GM23338 (cell line): Measurements from ENCODE around the gene CHSY1. TPM values are rescaled to one million over a fixed set of nuclear protein-coding genes. Genes with fewer than 3 reads are reported as not detected.
A peak's percentile ranks its signal among the peaks of the same experiment; 100 is the strongest.

ENCODE experiments used
- ATAC-seq: fragments of 200-7000 bp; cut with Tn5 transposase; 3 replicates; pipeline ENCODE4 v1.9.1; 2020
- DNase-seq: peaks from one replicate; pipeline ENCODE4 v3.0.0-alpha.2; 2015; ENCODE audit warnings: low spot score
- H2AFZ ChIP-seq: fragments of 200-600 bp; sonication (generic); 2 replicates; pipeline ENCODE4 v1.8.0; 2016; ENCODE audit warnings: antibody characterized with exemption, mild to moderate bottlenecking, moderate library complexity
- H3F3A ChIP-seq: fragments of 200-600 bp; sonication (generic); replicated peaks from 2 replicates; pipeline ENCODE4 v1.8.0; 2017; ENCODE audit warnings: antibody characterized with exemption, mixed run types, low read depth
- H3K27ac ChIP-seq: fragments of 200-600 bp; sonication (generic); 2 replicates; pipeline ENCODE4 v1.6.1; 2016; ENCODE audit warnings: low read depth
- H3K27me3 ChIP-seq: fragments of 200-600 bp; sonication (generic); 2 replicates; pipeline ENCODE4 v1.8.0; 2016; ENCODE audit warnings: mild to moderate bottlenecking, mixed run types, moderate library complexity; ENCODE audit not compliant: insufficient read depth
- H3K36me3 ChIP-seq: fragments of 200-600 bp; sonication (generic); 2 replicates; pipeline ENCODE4 v1.8.0; 2016; ENCODE audit warnings: mild to moderate bottlenecking; ENCODE audit not compliant: insufficient read depth
- H3K4me1 ChIP-seq: fragments of 200-600 bp; sonication (generic); 2 replicates; pipeline ENCODE4 v1.8.0; 2016; ENCODE audit warnings: mild to moderate bottlenecking, moderate library complexity; ENCODE audit not compliant: insufficient read depth
- H3K4me2 ChIP-seq: fragments of 200-600 bp; sonication (generic); 2 replicates; pipeline ENCODE4 v1.7.1; 2017; ENCODE audit warnings: mixed run types
- H3K4me3 ChIP-seq: fragments of 200-600 bp; sonication (generic); 2 replicates; pipeline ENCODE4 v1.6.1; 2016; ENCODE audit warnings: mixed run types
- H3K79me2 ChIP-seq: fragments of 200-600 bp; sonication (generic); replicated peaks from 2 replicates; pipeline ENCODE4 v1.8.0; 2017; ENCODE audit warnings: mild to moderate bottlenecking; ENCODE audit not compliant: insufficient read depth
- H3K9me2 ChIP-seq: fragments of 200-600 bp; sonication (generic); 2 replicates; pipeline ENCODE4 v1.8.0; 2017; ENCODE audit not compliant: insufficient read depth
- H4K20me1 ChIP-seq: fragments of 200-600 bp; sonication (generic); replicated peaks from 2 replicates; pipeline ENCODE4 v1.8.0; 2017; ENCODE audit warnings: mild to moderate bottlenecking; ENCODE audit not compliant: insufficient read depth
- H3K27ac Mint-ChIP-seq: 2 replicates; pipeline ENCODE4 v1.8.0; 2020; ENCODE audit warnings: inconsistent platforms, mild to moderate bottlenecking, moderate library complexity, mixed read lengths
- H3K27me3 Mint-ChIP-seq: 3 replicates; pipeline ENCODE4 v1.8.0; 2022; ENCODE audit warnings: low read depth, mild to moderate bottlenecking, moderate library complexity, mixed read lengths, inconsistent platforms; ENCODE audit not compliant: insufficient read depth, poor library complexity
- H3K36me3 Mint-ChIP-seq: 3 replicates; pipeline ENCODE4 v1.8.0; 2021; ENCODE audit warnings: low read depth, mild to moderate bottlenecking, inconsistent platforms, moderate library complexity, mixed read lengths
- H3K4me1 Mint-ChIP-seq: 3 replicates; pipeline ENCODE4 v1.8.0; 2020; ENCODE audit warnings: mild to moderate bottlenecking, inconsistent platforms, mixed read lengths
- H3K4me3 Mint-ChIP-seq: 3 replicates; pipeline ENCODE4 v1.8.0; 2021; ENCODE audit warnings: moderate library complexity, mild to moderate bottlenecking, inconsistent platforms, mixed read lengths
- H3K9me3 Mint-ChIP-seq: 3 replicates; pipeline ENCODE4 v1.8.0; 2020; ENCODE audit warnings: moderate library complexity, mild to moderate bottlenecking, inconsistent platforms, mixed read lengths
- CREB1 ChIP-seq: fragments of 250-450 bp; sonication (Bioruptor Pico); IDR thresholded peaks from 2 replicates; pipeline ENCODE4 v1.5.0; 2020; ENCODE audit warnings: low read depth, mild to moderate bottlenecking, moderate library complexity
- EZH2 ChIP-seq: fragments of 200-600 bp; sonication (generic); IDR thresholded peaks from one replicate; pipeline ENCODE4 v1.8.0; 2017; ENCODE audit warnings: antibody characterized with exemption, mild to moderate bottlenecking, low read depth; ENCODE audit not compliant: unreplicated experiment
- EZH2phosphoT487 ChIP-seq: fragments of 200-600 bp; sonication (generic); IDR thresholded peaks from one replicate; pipeline ENCODE4 v1.8.1; 2018; ENCODE audit warnings: antibody characterized with exemption; ENCODE audit not compliant: unreplicated experiment
- JUNB ChIP-seq: IDR thresholded peaks from one replicate; pipeline ENCODE4 v1.6.1; 2016; ENCODE audit warnings: antibody characterized with exemption; ENCODE audit not compliant: unreplicated experiment
- NANOG ChIP-seq: IDR thresholded peaks from 2 replicates; pipeline ENCODE4 v1.6.1; 2016; ENCODE audit warnings: antibody characterized with exemption, borderline replicate concordance
- POLR2AphosphoS5 ChIP-seq: IDR thresholded peaks from 2 replicates; pipeline ENCODE4 v1.6.1; 2016; ENCODE audit warnings: antibody characterized with exemption, low read depth
- STAT1 ChIP-seq: IDR thresholded peaks from one replicate; pipeline ENCODE4 v1.6.1; 2016; ENCODE audit warnings: antibody characterized with exemption; ENCODE audit not compliant: unreplicated experiment
- ZNF114 ChIP-seq: fragments of 250-450 bp; sonication (Bioruptor Pico); IDR thresholded peaks from 2 replicates; pipeline ENCODE4 v1.5.0; 2020; ENCODE audit warnings: mild to moderate bottlenecking, moderate library complexity
- ZNF331 ChIP-seq: fragments of 250-450 bp; sonication (Bioruptor Pico); IDR thresholded peaks from 2 replicates; pipeline ENCODE4 v1.5.0; 2020; ENCODE audit warnings: low read depth, mild to moderate bottlenecking, moderate library complexity
- polyA plus RNA-seq: library from polyadenylated mRNA; unstranded; fragments of >200 nt; fragmentation: Nextera tagmentation; extraction: Ambion mirVana; gene quantifications from 2 replicates; pipeline ENCODE4 v1.2.1, GENCODE V29; 2016
- total RNA-seq: library from RNA; depleted of rRNA; stranded (reverse); fragments of >200 nt; shearing (Covaris generic); gene quantifications from 2 replicates; pipeline ENCODE4 v1.2.3, GENCODE V29; 2014
- TF ChIP-seq, protein P1 (sequence below): IDR thresholded peaks from one replicate; pipeline ENCODE4 v1.6.1; 2018; ENCODE audit warnings: antibody characterized with exemption; ENCODE audit not compliant: unreplicated experiment
- TF ChIP-seq, protein P2 (sequence below): fragments of 250-450 bp; sonication (Bioruptor Pico); IDR thresholded peaks from 2 replicates; pipeline ENCODE4 v1.5.0; 2020; ENCODE audit warnings: mild to moderate bottlenecking, moderate library complexity
- TF ChIP-seq, protein P3 (sequence below), 2 experiments: fragments of 200-600 bp in 1 of 2; sonication (generic) in 1 of 2; conservative IDR thresholded peaks; 2 replicates each; pipeline versions ENCODE4 v1.5.1 to v1.6.1; 2016 to 2017; ENCODE audit warnings: antibody characterized with exemption in 2 of 2, low read depth in 2 of 2, mild to moderate bottlenecking in 2 of 2, moderate library complexity in 1 of 2
- TF ChIP-seq, protein P4 (sequence below): IDR thresholded peaks from 2 replicates; pipeline ENCODE4 v1.6.1; 2016; ENCODE audit warnings: antibody characterized with exemption

Gene CHSY1
- total and polyA plus RNA-seq, 2 experiments from 2014 or later = 9.8 to 47.7 TPM

DNA sequence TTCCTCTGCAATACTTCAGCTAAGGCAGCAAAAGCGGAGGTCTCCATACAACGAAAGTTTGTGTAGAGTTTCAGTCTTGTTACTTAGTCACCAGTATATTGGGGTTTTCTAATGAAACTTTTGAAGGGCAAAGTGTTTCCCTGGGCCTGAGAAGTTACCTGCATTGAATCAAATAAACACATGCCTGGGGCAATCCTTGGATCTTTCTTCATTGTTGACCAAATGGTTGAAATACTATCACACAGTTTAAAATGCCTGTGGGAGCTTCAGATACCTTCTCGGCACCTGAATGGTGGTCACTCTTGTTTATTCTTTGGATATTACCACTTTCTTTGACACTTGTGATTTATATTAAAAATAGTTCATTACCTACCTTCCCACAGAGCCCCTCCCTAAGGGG is 988 bp upstream of the CHSY1 start:
- H3K27ac ChIP-seq = no peak overlapping the region
- H3F3A ChIP-seq = peaks cover 4% of the 10 kb centered on the region; the same call in 1 of the 2 replicates
- no peaks in the 10 kb centered on the region; the same call in 1 of the 2 replicates for H3K36me3 ChIP-seq
- no peaks in the 10 kb centered on the region for H3K9me2 ChIP-seq
- peak overlapping the region; percentile 73 for H3K4me3 ChIP-seq
- Mint-ChIP-seq H3K4me3 (peak overlapping the region; percentile 85), H3K36me3 (peaks cover 7% of the 10 kb centered on the region; the same call in 2 of the 3 replicates), H3K27ac (no peak overlapping the region), H3K9me3 (no peaks in the 10 kb centered on the region), H3K4me1 (peaks cover 47% of the 10 kb centered on the region), H3K27me3 (peaks cover 12% of the 10 kb centered on the region)
- no peak overlapping the region for H2AFZ ChIP-seq
- ATAC-seq = no peak
- peak overlapping the region; percentile 87 for H3K4me2 ChIP-seq
- peaks cover 22% of the 10 kb centered on the region for H4K20me1 ChIP-seq
- H3K79me2 ChIP-seq = peaks cover 30% of the 10 kb centered on the region
- DNase-seq = no peak
- peaks cover 28% of the 10 kb centered on the region for H3K4me1 ChIP-seq
- peaks cover 17% of the 10 kb centered on the region for H3K27me3 ChIP-seq
- TF ChIP-seq ZNF114 (CRISPR knock-in tag) (no peak), EZH2phosphoT487 (no peak), EZH2 (no peak), NANOG (no peak), POLR2AphosphoS5 (no peak), STAT1 (no peak), JUNB (no peak), ZNF331 (CRISPR knock-in tag) (no peak), CREB1 (CRISPR knock-in tag) (no peak)
- TF ChIP-seq, protein P1, sequence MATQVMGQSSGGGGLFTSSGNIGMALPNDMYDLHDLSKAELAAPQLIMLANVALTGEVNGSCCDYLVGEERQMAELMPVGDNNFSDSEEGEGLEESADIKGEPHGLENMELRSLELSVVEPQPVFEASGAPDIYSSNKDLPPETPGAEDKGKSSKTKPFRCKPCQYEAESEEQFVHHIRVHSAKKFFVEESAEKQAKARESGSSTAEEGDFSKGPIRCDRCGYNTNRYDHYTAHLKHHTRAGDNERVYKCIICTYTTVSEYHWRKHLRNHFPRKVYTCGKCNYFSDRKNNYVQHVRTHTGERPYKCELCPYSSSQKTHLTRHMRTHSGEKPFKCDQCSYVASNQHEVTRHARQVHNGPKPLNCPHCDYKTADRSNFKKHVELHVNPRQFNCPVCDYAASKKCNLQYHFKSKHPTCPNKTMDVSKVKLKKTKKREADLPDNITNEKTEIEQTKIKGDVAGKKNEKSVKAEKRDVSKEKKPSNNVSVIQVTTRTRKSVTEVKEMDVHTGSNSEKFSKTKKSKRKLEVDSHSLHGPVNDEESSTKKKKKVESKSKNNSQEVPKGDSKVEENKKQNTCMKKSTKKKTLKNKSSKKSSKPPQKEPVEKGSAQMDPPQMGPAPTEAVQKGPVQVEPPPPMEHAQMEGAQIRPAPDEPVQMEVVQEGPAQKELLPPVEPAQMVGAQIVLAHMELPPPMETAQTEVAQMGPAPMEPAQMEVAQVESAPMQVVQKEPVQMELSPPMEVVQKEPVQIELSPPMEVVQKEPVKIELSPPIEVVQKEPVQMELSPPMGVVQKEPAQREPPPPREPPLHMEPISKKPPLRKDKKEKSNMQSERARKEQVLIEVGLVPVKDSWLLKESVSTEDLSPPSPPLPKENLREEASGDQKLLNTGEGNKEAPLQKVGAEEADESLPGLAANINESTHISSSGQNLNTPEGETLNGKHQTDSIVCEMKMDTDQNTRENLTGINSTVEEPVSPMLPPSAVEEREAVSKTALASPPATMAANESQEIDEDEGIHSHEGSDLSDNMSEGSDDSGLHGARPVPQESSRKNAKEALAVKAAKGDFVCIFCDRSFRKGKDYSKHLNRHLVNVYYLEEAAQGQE = no peak
- TF ChIP-seq, protein P2, sequence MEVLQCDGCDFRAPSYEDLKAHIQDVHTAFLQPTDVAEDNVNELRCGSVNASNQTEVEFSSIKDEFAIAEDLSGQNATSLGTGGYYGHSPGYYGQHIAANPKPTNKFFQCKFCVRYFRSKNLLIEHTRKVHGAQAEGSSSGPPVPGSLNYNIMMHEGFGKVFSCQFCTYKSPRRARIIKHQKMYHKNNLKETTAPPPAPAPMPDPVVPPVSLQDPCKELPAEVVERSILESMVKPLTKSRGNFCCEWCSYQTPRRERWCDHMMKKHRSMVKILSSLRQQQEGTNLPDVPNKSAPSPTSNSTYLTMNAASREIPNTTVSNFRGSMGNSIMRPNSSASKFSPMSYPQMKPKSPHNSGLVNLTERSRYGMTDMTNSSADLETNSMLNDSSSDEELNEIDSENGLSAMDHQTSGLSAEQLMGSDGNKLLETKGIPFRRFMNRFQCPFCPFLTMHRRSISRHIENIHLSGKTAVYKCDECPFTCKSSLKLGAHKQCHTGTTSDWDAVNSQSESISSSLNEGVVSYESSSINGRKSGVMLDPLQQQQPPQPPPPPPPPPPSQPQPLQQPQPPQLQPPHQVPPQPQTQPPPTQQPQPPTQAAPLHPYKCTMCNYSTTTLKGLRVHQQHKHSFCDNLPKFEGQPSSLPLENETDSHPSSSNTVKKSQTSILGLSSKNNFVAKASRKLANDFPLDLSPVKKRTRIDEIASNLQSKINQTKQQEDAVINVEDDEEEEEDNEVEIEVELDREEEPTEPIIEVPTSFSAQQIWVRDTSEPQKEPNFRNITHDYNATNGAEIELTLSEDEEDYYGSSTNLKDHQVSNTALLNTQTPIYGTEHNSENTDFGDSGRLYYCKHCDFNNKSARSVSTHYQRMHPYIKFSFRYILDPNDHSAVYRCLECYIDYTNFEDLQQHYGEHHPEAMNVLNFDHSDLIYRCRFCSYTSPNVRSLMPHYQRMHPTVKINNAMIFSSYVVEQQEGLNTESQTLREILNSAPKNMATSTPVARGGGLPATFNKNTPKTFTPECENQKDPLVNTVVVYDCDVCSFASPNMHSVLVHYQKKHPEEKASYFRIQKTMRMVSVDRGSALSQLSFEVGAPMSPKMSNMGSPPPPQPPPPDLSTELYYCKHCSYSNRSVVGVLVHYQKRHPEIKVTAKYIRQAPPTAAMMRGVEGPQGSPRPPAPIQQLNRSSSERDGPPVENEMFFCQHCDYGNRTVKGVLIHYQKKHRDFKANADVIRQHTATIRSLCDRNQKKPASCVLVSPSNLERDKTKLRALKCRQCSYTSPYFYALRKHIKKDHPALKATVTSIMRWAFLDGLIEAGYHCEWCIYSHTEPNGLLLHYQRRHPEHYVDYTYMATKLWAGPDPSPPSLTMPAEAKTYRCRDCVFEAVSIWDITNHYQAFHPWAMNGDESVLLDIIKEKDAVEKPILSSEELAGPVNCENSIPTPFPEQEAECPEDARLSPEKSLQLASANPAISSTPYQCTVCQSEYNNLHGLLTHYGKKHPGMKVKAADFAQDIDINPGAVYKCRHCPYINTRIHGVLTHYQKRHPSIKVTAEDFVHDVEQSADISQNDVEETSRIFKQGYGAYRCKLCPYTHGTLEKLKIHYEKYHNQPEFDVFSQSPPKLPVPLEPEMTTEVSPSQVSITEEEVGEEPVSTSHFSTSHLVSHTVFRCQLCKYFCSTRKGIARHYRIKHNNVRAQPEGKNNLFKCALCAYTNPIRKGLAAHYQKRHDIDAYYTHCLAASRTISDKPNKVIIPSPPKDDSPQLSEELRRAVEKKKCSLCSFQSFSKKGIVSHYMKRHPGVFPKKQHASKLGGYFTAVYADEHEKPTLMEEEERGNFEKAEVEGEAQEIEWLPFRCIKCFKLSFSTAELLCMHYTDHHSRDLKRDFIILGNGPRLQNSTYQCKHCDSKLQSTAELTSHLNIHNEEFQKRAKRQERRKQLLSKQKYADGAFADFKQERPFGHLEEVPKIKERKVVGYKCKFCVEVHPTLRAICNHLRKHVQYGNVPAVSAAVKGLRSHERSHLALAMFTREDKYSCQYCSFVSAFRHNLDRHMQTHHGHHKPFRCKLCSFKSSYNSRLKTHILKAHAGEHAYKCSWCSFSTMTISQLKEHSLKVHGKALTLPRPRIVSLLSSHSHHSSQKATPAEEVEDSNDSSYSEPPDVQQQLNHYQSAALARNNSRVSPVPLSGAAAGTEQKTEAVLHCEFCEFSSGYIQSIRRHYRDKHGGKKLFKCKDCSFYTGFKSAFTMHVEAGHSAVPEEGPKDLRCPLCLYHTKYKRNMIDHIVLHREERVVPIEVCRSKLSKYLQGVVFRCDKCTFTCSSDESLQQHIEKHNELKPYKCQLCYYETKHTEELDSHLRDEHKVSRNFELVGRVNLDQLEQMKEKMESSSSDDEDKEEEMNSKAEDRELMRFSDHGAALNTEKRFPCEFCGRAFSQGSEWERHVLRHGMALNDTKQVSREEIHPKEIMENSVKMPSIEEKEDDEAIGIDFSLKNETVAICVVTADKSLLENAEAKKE (CRISPR knock-in tag) = no peak
- TF ChIP-seq, protein P3, sequence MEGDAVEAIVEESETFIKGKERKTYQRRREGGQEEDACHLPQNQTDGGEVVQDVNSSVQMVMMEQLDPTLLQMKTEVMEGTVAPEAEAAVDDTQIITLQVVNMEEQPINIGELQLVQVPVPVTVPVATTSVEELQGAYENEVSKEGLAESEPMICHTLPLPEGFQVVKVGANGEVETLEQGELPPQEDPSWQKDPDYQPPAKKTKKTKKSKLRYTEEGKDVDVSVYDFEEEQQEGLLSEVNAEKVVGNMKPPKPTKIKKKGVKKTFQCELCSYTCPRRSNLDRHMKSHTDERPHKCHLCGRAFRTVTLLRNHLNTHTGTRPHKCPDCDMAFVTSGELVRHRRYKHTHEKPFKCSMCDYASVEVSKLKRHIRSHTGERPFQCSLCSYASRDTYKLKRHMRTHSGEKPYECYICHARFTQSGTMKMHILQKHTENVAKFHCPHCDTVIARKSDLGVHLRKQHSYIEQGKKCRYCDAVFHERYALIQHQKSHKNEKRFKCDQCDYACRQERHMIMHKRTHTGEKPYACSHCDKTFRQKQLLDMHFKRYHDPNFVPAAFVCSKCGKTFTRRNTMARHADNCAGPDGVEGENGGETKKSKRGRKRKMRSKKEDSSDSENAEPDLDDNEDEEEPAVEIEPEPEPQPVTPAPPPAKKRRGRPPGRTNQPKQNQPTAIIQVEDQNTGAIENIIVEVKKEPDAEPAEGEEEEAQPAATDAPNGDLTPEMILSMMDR (conservative IDR thresholded peaks at IDR 0.05; ENCODE audit: low read depth in 2 of 2) = no peak
- TF ChIP-seq, protein P4, sequence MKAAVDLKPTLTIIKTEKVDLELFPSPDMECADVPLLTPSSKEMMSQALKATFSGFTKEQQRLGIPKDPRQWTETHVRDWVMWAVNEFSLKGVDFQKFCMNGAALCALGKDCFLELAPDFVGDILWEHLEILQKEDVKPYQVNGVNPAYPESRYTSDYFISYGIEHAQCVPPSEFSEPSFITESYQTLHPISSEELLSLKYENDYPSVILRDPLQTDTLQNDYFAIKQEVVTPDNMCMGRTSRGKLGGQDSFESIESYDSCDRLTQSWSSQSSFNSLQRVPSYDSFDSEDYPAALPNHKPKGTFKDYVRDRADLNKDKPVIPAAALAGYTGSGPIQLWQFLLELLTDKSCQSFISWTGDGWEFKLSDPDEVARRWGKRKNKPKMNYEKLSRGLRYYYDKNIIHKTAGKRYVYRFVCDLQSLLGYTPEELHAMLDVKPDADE = no peak
